ENCODE data around the gene IL22RA2. TPM values are rescaled to one million over a fixed set of nuclear protein-coding genes. Genes with fewer than 3 reads are reported as not detected.

IL22RA2 gene
- total and polyA plus RNA-seq, 9 of the 15 experiments (the other 6 are each of a cell fraction or from before 2014, with no cell fraction given): 0.03 TPM; not detected in 8

DNA sequence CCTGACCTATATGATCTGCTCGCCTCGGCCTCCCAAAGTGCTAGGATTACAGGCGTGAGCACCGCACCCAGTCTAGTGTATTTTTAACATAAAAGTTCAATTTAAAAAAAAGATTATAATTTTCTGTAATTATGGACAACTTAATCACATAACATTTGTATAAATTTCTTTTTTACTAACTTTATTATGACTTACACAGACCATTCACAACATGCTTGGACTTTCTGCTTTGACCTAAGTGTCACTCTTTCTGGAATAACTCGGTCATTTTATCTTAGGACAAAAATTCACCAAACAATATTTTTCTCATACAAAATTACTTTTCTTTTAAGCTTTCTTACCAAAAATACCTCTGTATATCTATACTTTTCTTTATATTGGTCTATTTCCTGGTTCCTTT, 15.4 kb upstream of the IL22RA2 start:
- H2AFZ ChIP-seq (ENCODE audit: low read depth, low read length): no peak overlapping the region
- ChIA-PET CTCF (ENCODE audit: low intra/inter-chr PET ratio) (no interaction called here), POLR2A (no interaction called here)
- H3K4me3 ChIP-seq: no peak overlapping the region
- no peaks in the 10 kb centered on the region for H3K9me1 ChIP-seq (ENCODE audit: control insufficient read depth, insufficient read depth, low read length)
- no peaks in the 10 kb centered on the region for H3K27me3 ChIP-seq (ENCODE audit: control insufficient read depth in 2 of 2, insufficient read depth in 2 of 2, low read length in 2 of 2)
- H3K79me2 ChIP-seq (ENCODE audit: control insufficient read depth, insufficient read depth, low read length): no peaks in the 10 kb centered on the region
- DNase-seq (ENCODE audit: extremely low read depth in 1 of 4, low spot score in 3 of 4): peak in 1 of 4 experiments; percentile 54
- no peaks in the 10 kb centered on the region; the same call in 1 of the 2 replicates for H3K9me3 ChIP-seq (replicated peaks; ENCODE audit: control insufficient read depth, insufficient read depth, low read depth, low read length)
- intact Hi-C loops (cut with micrococcal nuclease): no loop called here
- no peak overlapping the region for H3K27ac ChIP-seq (ENCODE audit: extremely low read depth, low read depth, low read length)
- in situ Hi-C loops (cut with MboI): no loop called here
- no peak for TF ChIP-seq ZNF445 (CRISPR knock-in tag; IDR thresholded peaks at IDR 0.05; ENCODE audit: low read depth)
- TF ChIP-seq, protein P1, sequence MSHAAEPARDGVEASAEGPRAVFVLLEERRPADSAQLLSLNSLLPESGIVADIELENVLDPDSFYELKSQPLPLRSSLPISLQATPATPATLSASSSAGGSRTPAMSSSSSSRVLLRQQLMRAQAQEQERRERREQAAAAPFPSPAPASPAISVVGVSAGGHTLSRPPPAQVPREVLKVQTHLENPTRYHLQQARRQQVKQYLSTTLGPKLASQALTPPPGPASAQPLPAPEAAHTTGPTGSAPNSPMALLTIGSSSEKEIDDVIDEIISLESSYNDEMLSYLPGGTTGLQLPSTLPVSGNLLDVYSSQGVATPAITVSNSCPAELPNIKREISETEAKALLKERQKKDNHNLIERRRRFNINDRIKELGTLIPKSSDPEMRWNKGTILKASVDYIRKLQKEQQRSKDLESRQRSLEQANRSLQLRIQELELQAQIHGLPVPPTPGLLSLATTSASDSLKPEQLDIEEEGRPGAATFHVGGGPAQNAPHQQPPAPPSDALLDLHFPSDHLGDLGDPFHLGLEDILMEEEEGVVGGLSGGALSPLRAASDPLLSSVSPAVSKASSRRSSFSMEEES (CRISPR knock-in tag; IDR thresholded peaks at IDR 0.05): no peak
- TF ChIP-seq CBX3 (IDR thresholded peaks at IDR 0.05; ENCODE audit: borderline replicate concordance in 1 of 2, low read length in 2 of 2): 0 out of 3 replicates have a peak, but pooled peaks of 1 of the 2 experiments have one; percentile 16
- TF ChIP-seq ZNF507 (tag; conservative IDR thresholded peaks at IDR 0.05): peak; percentile 45; the same call in 1 of the 2 replicates
- no peak for TF ChIP-seq ESRRB (CRISPR knock-in tag; IDR thresholded peaks at IDR 0.05; ENCODE audit: borderline replicate concordance)
- TF ChIP-seq, protein P2, sequence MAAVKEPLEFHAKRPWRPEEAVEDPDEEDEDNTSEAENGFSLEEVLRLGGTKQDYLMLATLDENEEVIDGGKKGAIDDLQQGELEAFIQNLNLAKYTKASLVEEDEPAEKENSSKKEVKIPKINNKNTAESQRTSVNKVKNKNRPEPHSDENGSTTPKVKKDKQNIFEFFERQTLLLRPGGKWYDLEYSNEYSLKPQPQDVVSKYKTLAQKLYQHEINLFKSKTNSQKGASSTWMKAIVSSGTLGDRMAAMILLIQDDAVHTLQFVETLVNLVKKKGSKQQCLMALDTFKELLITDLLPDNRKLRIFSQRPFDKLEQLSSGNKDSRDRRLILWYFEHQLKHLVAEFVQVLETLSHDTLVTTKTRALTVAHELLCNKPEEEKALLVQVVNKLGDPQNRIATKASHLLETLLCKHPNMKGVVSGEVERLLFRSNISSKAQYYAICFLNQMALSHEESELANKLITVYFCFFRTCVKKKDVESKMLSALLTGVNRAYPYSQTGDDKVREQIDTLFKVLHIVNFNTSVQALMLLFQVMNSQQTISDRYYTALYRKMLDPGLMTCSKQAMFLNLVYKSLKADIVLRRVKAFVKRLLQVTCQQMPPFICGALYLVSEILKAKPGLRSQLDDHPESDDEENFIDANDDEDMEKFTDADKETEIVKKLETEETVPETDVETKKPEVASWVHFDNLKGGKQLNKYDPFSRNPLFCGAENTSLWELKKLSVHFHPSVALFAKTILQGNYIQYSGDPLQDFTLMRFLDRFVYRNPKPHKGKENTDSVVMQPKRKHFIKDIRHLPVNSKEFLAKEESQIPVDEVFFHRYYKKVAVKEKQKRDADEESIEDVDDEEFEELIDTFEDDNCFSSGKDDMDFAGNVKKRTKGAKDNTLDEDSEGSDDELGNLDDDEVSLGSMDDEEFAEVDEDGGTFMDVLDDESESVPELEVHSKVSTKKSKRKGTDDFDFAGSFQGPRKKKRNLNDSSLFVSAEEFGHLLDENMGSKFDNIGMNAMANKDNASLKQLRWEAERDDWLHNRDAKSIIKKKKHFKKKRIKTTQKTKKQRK (IDR thresholded peaks at IDR 0.05; ENCODE audit: borderline replicate concordance, low read depth, low read length): peak; percentile 61; the same call in 1 of the 2 replicates
- peak; percentile 91 for TF ChIP-seq ZFP36 (IDR thresholded peaks at IDR 0.05; ENCODE audit: low read depth, low read length, partially characterized antibody)
- no peak for ATAC-seq
- H4K20me1 ChIP-seq (replicated peaks; ENCODE audit: control insufficient read depth, insufficient read depth, low read length): no peaks in the 10 kb centered on the region
- H3K4me2 ChIP-seq (ENCODE audit: insufficient read depth, low read length): no peak overlapping the region
- H3K36me3 ChIP-seq (ENCODE audit: control insufficient read depth, insufficient read depth, low read length): no peaks in the 10 kb centered on the region
- no peaks in the 10 kb centered on the region for H3K4me1 ChIP-seq (replicated peaks in 1 of 2; ENCODE audit: control insufficient read depth in 2 of 2, insufficient read depth in 2 of 2, low read length in 2 of 2)
- no peak overlapping the region for H3K9ac ChIP-seq (ENCODE audit: insufficient read depth in 1 of 2, low read depth in 2 of 2, low read length in 2 of 2)
- no TSS peak for BruUV-seq (replicated peaks)
- FAIRE-seq: no peak
- WGBS (ENCODE audit: insufficient coverage, low coverage, missing lambda C conversion rate): 17% methylated on average over 5 of the region's 5 CpGs

Measured in K562 (cell line).